ENCODE measurements around the gene XPR1.
"Not testable (repeated sequence)": the region's sequence is repeated elsewhere in the genome, so short reads cannot be mapped to it uniquely, and the experiment has no call there.

The XPR1 gene

GRCh38 chr1:180722586-180722985, 90.8 kb downstream of the XPR1 start:
- DNase-seq (ENCODE audit: low read depth): no peak

DNA sequence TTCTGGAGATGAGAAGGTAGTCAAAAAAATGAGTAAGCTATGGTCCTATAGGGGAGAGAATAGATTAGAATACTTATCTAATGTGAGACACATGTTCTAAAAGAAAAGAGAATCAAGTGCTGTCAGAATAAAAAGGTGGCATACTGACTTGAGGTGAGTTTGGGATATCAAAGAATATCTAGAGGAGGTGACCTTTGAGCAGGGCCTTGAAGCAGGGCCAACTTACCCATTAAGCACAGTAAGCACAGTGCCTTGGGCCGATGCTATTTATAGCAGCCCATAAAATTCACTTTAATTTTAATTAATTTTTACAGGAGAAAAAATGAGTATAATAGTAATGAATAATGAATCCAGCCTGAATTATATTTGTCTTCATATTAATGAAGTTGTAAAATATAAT, 92.2 kb downstream of the XPR1 start:
- DNase-seq (ENCODE audit: low read depth): no peak

GRCh38 chr1:180726024-180726423, 94.2 kb downstream of the XPR1 start:
- DNase-seq (ENCODE audit: low read depth): not testable (repeated sequence)

DNA sequence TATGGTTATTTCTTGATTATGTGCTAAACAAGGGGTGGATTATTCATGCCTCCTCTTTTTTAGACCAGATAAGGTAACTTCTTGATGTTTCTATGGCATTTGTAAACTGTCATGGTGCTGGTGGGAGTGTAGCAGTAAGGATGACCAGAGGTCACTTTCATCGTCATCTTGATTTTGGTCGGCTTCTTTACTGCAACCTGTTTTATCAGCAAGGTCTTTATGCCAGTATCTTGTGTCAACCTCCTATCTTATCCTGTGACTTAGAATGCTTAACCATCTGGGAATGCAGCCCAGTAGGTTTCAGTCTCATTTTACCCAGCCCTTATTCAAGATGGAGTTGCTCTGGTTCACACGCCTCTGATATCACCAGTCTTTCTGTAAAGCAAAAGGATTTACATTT, 95.9 kb downstream of the XPR1 start:
- DNase-seq (ENCODE audit: low read depth): not testable (repeated sequence)

- no peak for DNase-seq (ENCODE audit: low read depth)
Measured at GRCh38 chr1:180728472-180729106, 96.8 kb downstream of the XPR1 start.

DNA sequence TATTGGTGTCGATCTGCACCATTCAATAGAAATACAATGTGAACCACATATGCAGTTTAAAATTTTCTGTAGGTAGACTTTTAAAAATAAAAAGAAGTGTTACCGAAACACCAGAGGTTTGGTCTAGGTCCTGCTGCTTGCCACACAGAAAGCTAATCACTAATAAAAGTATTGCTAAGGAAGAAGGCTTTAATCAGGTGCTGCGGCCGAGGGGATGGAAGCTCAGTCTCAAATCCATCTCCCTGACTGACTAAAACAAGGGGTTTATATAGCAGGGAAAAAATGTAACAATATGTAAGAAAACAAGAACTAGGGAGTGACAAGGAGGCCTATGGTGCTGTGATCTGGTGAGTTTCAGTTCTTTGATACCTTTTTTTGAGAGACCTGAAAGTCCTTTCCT, 99.3 kb downstream of the XPR1 start:
- DNase-seq (ENCODE audit: low read depth): no peak

DNA sequence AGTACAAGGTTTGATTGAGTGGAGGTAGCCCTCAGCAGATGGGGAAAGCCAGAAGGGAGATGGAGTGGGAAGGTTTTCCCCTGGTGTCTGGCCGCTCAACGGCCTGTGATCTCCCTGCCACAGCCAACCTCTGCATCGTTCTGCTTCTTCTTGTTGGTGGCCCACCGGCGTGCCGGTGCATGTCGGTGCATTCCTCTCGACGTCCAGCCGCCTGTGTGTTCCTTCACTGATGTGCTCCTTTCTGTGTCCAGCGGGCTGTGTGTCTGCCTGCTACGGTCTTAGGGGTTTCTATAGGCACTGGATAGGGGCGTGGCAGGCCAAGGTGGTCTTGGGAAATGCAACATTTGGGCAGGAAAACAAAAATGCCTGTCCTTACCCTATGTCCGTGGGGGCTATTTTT, 101.0 kb downstream of the XPR1 start:
- no peak for DNase-seq (ENCODE audit: low read depth)

GRCh38 chr1:180734366-180734765, 102.5 kb downstream of the XPR1 start:
- DNase-seq (ENCODE audit: low read depth): no peak

DNA sequence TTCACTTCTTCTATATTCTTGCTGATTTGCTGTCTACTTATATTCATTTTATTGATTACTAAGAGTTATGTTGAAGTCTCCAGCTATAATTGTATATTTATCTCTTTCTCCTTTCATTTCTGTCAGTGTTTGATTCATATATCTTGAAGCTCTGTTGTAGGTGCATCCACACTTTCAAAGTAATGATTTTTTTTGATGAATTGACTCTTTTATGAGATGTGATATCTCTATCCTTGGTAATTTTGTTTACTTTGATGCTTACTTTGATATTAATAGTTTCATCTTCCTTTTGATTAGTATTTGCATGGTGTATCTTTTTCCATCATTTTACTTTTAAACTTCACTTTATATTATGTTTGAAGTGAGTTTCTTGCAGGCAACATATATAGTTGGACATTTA, 110.8 kb downstream of the XPR1 start:
- DNase-seq (ENCODE audit: low read depth): no peak

DNA sequence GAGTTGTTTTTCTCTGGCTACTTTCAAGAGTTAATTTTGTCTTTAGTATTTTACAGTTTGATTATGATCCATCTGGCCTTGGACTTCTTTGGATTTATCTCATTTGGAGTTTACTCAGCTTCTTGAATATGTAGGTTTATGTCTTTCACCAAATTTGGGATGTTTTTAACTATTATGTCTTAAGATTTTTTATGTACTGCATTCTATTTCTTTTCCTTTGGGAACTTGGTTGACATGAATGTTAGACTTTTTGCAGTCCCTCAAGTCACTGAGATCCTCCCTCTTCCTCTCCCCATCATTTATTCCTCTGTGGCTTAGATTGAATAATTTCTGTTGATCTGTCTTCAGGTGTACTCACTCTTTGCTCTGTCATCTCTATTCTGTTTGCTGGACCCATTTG, 112.0 kb downstream of the XPR1 start:
- no peak for DNase-seq (ENCODE audit: low read depth)

DNA sequence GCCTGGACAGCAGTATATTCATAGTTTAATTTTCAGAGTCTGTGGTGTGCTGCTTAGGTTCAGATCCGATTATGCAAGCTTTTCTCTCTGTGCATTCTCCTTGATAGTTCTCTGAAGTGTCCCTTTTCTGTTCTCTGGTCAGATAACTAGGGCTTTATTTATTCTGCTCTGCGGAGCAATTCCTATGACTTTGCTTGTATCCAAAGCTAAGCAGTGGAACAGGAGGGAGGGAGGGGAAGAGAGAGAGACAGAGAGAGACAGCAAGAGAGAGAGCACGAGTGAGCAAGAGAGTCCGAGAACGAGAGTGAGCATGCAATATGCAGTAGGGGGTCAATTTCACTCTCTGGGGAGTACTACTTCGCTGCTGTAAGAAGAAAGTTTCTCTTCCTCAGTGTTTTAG, 113.3 kb downstream of the XPR1 start:
- no peak for DNase-seq (ENCODE audit: low read depth)

- no peak for DNase-seq (ENCODE audit: low read depth)
Measured at GRCh38 chr1:180751921-180752320, 120.1 kb downstream of the XPR1 start.

GRCh38 chr1:180754453-180754852, 122.6 kb downstream of the XPR1 start:
- no peak for DNase-seq (ENCODE audit: low read depth)

DNA sequence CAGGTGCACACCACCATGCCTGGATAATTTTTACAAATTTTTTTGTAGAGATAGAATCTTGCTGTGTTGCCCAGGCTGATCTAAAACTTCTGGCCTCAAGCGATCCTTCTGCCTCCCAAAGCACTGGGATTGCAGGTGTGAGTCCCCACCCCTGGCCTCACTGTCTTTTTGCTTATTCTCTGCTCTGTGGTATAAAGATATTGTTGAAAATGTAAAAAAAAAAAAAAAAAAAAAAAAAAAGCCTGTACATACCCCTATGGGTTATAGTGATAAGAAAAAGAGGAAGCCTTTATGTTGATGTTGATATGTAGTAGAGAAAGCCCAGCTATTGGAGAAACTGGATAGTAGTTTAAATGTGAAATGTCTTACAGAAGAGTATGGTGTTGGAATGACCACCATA, 125.8 kb downstream of the XPR1 start:
- no peak for DNase-seq (ENCODE audit: low read depth)

GRCh38 chr1:180762796-180763195, 131.0 kb downstream of the XPR1 start:
- DNase-seq (ENCODE audit: low read depth): no peak

- no peak for DNase-seq (ENCODE audit: low read depth)
Measured at GRCh38 chr1:180765151-180765550, 133.3 kb downstream of the XPR1 start.

DNA sequence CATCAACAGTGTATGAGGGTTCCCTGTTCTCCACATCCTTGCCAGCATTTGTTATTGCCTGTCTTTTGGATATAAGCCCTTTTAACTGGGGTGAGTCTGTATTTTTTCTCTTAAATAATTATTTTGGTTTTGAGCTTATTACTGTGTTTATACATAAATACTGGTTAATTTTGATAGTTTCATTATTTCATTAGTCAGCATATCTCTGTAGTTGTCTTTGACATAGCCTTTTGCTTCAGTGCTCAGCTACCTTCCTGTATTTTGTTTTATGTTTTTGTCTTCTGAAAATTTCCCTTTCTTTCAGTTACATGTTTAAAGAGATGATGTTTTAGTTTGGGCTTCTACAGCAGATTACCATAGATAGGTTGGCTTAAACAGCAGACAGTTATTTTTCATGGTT, 138.1 kb downstream of the XPR1 start:
- DNase-seq (ENCODE audit: low read depth): no peak

DNA sequence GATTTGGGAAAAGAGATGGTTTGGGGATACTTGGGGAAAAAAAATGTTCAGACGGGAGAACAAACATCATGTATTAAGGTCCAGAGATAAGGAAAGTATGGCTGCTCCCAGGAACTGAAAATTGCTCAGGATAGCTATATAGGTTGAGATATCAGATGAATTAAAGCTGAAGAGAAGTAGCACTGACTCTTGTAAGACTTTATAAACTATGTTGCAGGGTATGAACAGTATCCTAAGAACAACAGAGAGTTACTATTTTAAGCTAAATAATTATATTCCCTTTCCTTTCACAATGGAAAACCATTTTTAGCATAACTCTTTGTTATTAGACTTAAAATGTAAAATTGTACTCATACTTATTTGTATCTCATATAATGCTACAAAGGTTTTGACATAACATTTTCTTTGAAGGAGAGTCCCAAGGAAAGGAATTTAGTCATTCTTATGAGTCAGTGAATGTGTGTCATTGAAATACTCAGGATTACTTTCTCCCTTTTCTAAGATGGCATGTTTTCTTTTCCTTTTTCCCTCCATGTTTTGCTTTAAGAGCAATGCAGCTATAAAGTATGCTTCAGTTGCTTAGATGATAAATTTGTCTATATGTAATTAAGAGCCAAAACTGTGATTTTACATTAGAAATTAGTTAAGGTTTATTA, 141.5 kb downstream of the XPR1 start:
- no peak for DNase-seq (ENCODE audit: low read depth)

DNA sequence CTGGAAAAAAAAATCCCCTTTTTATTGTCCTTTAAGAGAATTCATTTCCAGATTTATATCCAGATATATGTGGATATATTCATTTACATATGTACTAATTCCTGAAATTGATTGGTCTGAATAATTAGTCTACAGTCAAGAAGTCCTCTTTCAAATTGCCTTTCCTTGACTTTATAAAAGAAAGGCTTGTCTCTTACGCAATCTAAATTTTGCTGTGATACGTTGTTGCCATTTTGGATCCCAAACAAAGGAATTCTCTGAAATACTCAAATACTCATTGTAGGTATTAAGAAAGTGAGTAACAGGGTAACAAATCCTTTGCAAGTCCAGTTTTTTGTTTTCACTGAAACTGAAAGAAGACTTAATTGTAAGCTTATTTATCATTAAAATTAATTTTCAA, 144.0 kb downstream of the XPR1 start:
- no peak for DNase-seq (ENCODE audit: low read depth)

GRCh38 chr1:180777072-180777689, 145.4 kb downstream of the XPR1 start:
- no peak for DNase-seq (ENCODE audit: low read depth)

- DNase-seq (ENCODE audit: low read depth): no peak
Measured at GRCh38 chr1:180778782-180779398, 147.1 kb downstream of the XPR1 start.

DNA sequence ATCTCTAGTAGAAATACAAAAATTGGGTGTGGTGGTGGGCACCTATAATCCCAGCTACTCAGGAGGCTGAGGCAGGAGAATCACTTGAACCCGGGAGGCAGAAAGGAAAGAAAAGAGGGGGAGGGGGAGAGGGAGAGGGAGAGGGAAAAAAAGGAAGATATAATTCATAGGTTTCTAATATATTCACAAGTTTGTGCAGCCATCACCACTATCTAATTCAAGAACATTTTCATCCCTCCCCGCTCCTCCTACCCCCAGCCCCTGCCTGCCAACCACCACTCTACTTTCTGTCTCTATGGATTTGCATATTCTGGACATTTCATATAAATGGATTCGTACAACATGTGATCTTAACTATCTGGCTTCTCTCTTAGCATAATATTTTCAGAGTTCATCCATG, 147.8 kb downstream of the XPR1 start:
- no peak for DNase-seq (ENCODE audit: low read depth)

GRCh38 chr1:180781718-180782117, 149.9 kb downstream of the XPR1 start:
- DNase-seq (ENCODE audit: low read depth): no peak
